KOPT-K1 (cell line): ENCODE data around the gene G6PC3.
"Not testable (repeated sequence)": the region's sequence is repeated elsewhere in the genome, so short reads cannot be mapped to it uniquely, and the experiment has no call there.

Source experiments
- H3K27ac ChIP-seq: fragments of 200-600 bp; sonication (generic); 2 replicates; pipeline ENCODE4 v1.5.1; 2016; ENCODE audit warnings: antibody characterized with exemption, mild to moderate bottlenecking, low read depth, low read length; ENCODE audit not compliant: poor library complexity, severe bottlenecking
- H3K36me3 ChIP-seq: fragments of 200-600 bp; sonication (generic); 2 replicates; pipeline ENCODE4 v1.5.1; 2017; ENCODE audit warnings: antibody characterized with exemption, mild to moderate bottlenecking, low read length, moderate library complexity; ENCODE audit not compliant: insufficient read depth
- H3K9me3 ChIP-seq: fragments of 200-600 bp; sonication (generic); 2 replicates; pipeline ENCODE4 v1.5.1; 2017; ENCODE audit warnings: antibody characterized with exemption, low read length, mild to moderate bottlenecking; ENCODE audit not compliant: insufficient read depth, poor library complexity, severe bottlenecking

Gene G6PC3

DNA sequence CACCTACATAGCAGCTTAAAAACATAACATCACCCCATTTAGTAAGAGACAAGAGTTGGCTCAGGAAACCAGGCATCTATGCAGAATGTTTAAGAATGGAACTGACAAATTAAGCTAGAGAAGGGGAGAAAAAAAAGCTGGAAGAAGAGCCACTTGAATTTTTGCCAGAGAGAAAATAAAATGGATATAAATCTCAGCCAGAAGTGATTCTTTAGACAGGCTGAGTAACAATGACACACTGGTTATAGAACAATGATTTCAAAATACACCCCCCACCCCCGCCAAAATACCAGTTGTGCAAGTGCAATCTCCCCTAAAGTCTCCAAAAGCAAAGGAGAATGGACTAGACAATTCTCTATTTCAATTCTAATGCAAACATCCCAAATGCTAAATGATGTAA lies 26.5 kb upstream of the G6PC3 start:
- no peaks in the 10 kb centered on the region for H3K9me3 ChIP-seq
- H3K36me3 ChIP-seq, result peaks cover 67% of the 10 kb centered on the region
- H3K27ac ChIP-seq, result no peak overlapping the region

DNA sequence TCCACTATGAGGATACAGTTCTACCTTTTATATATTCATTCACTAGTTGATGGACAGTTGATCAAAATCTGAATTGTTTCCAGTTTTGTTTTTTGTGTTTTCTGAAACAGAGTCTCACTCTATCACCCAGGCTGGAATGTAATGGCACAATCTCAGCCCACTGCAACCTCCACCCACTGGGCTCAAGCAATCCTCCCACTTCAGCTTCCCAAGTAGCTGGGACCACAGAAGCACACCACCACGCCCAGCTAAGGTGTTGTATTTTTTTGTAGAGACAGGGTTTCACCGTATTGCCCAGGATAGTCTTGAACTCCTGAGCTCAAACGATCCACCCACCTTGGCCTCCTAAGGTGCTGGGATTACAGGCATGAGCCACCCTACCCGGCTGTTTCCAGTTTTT lies 25.0 kb upstream of the G6PC3 start:
- no peak overlapping the region for H3K27ac ChIP-seq
- no peaks in the 10 kb centered on the region for H3K9me3 ChIP-seq
- peaks cover 68% of the 10 kb centered on the region for H3K36me3 ChIP-seq

DNA sequence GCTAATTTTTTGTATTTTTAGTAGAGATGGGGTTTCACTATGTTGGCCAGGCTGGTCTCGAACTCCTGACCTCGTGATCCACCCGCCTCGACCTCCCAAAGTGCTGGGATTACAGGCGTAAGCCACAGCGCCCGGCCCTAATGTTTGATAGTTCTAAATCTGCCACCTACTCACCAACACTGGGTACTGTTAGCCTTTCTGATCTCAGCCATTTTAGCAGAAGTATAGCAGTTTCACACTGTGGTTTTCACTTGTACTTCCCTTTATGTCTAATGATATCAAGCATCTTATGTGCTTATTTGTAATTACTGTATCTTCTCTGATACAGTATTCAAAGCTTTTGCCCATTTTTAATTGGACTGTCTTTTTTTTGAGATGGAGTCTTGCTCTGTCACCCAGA lies 23.6 kb upstream of the G6PC3 start:
- H3K27ac ChIP-seq, H3K9me3 ChIP-seq: not testable (repeated sequence)
- peaks cover 76% of the 10 kb centered on the region for H3K36me3 ChIP-seq

DNA sequence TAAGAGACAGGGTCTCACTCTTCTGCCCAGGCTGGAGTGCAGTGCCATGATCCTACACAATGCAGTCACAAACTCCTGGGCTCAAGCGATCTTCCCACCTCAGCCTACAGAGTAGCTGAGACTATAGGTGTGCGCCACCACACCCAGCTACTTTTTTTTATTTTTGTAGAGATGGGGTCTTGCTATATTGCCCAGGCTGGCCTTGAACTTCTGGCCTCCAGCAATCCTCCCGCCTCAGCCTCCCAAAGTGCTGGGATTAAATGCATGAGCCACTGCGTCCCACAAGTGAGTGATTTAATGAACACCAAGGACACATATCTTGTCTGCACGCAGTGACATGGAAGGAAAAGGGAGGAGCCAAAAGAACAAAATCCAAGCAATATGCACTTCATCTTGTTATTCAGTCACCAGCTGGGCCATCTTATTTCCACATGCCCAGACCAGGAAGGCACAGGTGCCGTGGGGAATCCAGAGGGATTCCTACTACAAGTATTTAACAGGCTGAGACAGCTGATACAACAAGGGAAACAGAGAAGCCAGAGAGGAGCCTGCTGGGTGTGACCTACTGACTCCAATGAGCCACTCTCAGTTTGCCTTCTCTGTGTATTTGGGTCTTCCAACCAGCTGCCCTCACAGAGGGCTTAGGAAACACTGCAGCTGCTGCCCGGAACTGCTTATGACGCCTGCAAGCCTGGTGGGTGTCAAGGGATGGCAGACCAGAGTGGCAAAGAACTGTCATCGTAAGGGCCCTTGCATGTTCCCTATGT lies 21.1 kb upstream of the G6PC3 start:
- H3K27ac ChIP-seq, result no peak overlapping the region
- H3K36me3 ChIP-seq, result peaks cover 83% of the 10 kb centered on the region
- H3K9me3 ChIP-seq, result no peaks in the 10 kb centered on the region

DNA sequence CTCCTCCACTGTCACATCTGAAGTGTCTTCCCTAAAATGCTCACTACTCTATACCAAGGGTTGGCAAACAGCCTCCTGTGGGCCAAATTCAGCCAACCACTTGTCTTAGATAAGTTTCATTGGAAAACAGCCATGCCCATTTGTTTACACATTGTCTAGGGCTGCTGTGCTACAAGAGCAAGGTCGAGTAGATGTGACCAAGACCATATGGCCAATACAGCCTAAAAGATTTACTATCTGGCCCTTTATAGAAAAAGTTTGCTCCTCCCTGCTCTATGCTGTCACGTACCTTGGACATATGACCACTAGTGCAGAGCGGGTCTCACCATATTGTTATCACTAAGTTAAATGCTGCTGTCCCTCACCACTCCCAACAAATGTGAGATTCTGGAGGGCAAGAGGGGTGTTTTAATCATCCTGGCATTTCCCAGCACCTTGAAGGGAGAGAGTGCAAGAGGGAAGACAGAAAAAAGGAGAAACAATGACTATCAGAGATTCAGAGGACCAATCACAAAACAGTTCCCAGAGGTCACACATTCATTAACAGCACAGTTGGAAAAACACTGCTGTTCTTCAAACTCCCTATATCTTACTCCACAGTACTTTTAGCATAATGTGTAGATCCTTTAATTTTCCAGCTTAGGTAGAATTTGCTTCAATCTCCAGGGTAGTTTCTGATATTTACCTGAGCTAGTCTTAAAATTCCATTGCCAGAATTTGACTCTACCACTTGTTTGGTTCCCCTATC lies 17.2 kb upstream of the G6PC3 start:
- no peak overlapping the region for H3K27ac ChIP-seq
- H3K9me3 ChIP-seq, result no peaks in the 10 kb centered on the region
- H3K36me3 ChIP-seq, result peaks cover 93% of the 10 kb centered on the region

DNA sequence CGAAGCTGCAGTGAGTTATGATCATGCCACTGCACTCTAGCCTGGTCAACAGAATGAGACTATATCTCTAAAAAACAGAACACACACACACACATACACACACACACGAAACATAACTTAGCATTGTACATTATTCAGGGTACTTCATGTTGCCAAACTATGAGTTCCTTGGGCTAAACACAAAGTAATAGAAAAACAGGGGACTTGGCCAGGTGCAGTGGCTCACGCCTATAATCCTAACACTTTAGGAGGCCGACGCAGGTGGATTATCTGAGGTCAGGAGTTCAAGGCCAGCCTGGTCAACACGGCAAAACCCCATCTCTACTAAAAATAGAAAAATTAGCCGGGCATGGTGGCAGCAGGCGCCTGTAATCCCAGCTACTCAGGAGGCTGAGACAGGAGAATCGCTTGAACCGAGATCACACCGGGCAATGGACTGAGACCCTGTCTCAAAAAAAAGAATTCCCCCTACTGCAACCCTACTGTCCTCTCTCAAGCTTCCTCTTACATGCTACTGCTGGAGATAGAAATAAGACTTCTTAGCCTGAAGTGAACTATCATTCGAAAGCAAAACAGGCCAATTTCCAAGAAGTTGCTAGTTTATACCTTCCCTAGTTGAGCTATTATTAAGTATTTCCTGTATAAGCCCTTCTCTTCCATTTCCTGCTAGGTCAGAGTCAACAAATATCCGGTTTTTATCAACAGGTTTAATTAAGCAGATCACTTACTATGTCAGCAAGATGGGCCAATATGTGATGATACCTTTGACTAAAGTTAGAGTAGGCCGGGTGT lies 11.2 kb upstream of the G6PC3 start:
- no peaks in the 10 kb centered on the region for H3K9me3 ChIP-seq
- peaks cover 94% of the 10 kb centered on the region for H3K36me3 ChIP-seq
- H3K27ac ChIP-seq, result no peak overlapping the region

DNA sequence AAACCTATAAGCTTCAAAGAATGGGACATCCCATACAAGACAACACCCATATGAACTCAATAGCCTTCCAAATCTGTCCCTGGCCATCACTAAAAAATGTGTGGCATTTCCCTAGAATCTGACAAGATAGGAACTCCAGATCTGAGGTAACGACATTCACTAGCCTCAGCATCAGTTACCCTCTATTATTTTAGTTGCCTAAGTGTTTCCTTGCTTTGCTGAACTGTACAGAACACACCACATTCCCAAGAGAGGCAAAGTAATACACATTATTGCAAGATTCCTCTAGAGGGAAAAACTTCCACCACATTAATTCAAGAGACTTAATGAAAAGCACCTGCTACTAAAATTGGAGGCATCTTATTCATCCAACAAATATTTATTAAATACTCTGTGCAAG lies 9.1 kb upstream of the G6PC3 start:
- Histone ChIP-seq H3K9me3 (no peaks in the 10 kb centered on the region), H3K27ac (no peak overlapping the region), H3K36me3 (peaks cover 77% of the 10 kb centered on the region)

DNA sequence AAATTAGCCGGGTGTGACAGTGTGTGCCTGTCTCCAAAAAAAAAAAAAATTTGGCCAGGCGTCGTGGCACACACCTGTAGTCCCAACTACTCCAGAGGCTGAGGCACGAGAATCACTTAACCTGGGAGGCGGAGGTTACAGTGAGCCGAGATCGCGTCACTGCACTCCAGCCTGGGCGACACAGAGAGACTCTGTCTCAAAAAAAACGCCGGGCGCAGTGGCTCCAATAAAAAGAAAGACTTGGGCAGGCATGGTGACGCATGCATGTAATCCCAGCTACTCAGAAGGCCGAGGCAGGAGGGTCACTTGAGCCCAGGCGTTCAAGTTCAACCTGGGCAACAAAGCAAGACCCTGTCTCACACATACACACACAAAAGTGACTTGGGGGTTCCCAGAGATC lies 7.7 kb upstream of the G6PC3 start:
- H3K36me3 ChIP-seq, result peaks cover 63% of the 10 kb centered on the region
- H3K27ac ChIP-seq, result no peak overlapping the region

DNA sequence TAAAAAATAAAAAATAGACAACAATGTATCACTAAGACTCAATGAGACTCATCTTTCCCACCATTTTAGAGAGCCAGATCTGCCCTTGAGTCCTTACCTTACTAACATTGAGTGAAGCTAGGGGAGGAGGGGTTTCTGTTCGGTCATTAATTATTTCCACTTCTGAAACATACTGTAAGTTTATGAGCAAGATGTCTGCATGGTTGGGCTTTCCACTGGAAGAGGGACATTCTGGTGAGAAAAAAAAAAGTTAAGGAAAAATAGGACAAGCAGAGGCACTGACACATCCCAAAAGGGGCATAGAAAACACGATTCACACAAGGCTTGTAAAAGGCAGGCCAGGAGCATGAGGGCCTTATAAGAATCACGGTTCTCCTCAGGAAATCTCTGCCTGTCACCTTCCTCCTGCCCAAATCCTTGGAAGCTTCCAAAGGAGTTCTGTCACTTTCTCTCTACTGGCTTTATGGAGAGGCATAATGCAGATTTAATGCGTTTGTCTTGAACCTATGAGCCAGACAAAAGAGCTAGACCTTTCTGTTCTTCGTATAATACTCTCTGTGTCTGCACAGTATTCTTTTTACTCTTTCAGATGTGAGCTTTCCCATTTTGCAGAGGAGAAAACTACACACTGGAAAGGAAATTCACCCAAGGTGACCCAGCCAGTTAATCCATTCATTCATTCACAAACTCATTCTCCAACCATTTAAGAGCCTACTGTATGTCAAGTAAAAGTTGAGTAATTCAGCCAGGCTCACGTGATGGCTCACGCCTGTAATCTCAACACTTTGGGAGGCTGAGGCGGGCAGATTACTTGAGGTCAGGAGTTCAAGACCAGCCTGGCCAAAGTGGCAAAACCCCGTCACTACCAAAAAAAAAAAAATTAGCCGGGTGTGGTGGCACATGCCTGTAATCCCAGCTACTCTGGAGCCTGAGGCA lies 6.6 kb upstream of the G6PC3 start:
- H3K36me3 ChIP-seq, result peaks cover 54% of the 10 kb centered on the region
- H3K27ac ChIP-seq, result no peak overlapping the region
- no peaks in the 10 kb centered on the region for H3K9me3 ChIP-seq

More for the DNA sequence above, 7.7 kb upstream of the G6PC3 start:
- H3K9me3 ChIP-seq, result no peaks in the 10 kb centered on the region

DNA sequence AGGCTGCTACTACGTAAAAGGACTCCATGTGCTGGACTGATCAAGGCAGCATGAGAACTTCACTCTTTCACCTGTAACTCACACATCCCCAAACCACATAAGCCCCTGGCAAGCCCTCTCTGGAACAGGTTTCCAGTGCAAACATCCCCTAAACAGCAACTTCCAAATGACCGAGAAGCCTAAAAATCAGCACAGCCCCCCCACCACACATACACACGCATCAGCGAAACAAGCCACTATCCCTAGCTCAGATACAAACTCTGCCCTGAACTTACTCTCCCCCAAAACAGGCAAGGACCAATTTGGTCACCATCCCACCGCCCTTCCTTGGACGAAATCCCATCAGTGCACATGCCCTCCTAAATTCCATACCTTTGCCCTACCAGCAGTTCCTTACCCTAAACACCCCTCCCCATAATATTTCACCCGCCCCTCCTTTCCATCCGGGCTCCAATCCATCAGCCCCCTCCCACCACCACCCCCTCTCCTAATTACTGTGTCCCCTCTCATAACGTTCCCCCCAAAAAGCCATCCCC lies 4.8 kb upstream of the G6PC3 start:
- Histone ChIP-seq H3K27ac (peak overlapping the region; percentile 78), H3K9me3 (no peaks in the 10 kb centered on the region), H3K36me3 (peaks cover 37% of the 10 kb centered on the region)

DNA sequence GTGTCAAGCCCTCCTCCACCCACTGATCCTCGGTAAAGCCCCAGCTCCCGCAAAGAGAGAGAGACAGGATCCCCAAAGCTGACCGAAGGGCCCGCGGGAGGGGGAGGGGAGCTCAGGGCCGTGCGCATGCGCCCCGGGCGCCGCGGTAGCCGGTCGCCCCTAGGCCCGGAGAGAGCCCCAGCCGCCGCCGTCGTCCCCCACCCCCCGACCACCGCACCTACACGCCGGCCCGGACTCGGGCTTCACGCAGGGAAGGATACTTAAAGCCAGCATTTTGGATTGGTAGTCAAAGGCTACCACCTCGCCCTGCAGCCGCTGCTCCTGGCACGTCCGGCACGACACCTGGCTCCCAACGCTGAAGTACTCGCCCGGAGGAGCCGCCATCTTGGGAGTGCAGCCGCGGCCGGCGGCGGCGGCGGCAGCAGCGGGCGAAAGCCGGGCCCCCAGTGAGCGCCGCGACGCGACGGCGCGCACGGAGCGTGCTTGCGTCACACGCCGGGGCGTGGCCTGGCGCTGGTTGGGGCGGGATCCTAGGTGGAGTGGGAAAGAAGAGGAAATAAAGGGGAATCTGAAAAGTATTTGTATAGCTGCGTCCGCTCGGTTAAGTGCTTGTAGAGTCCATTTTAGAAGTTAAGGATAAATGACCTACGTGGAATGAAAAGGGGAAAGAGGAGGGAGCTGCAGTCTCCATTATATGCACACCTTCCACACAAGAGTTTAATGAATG lies 4.2 kb upstream of the G6PC3 start, which contains the start of gene LSM12:
LSM12 (minus strand) TSS at position 468 of the 727 bp plus-strand sequence; CDS start at position 384, 84 bp downstream.
- Histone ChIP-seq H3K36me3 (peaks cover 31% of the 10 kb centered on the region), H3K27ac (peak within 1 kb of the TSS; percentile 78), H3K9me3 (no peaks in the 10 kb centered on the region)

DNA sequence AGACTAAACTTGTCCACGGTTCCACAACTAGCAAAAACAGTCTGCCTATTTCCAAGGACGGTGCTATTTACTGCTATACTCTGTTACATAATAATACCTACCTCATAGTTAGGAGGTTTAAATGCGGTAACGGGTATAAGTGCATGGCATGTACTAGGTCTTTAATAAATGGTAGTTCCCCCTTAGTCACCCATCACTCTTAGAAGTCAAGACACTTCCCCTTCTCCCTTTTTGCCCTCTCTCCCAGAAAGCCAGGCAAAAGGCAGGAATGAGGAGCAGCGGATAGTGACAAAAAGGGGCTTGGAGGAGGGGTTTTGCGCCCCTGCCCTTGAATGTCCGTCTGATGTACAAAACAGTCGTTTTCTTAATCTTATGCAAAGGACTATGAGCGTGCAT lies 3.0 kb upstream of the G6PC3 start:
- H3K9me3 ChIP-seq, result no peaks in the 10 kb centered on the region
- H3K27ac ChIP-seq, result no peak overlapping the region
- peaks cover 19% of the 10 kb centered on the region for H3K36me3 ChIP-seq

DNA sequence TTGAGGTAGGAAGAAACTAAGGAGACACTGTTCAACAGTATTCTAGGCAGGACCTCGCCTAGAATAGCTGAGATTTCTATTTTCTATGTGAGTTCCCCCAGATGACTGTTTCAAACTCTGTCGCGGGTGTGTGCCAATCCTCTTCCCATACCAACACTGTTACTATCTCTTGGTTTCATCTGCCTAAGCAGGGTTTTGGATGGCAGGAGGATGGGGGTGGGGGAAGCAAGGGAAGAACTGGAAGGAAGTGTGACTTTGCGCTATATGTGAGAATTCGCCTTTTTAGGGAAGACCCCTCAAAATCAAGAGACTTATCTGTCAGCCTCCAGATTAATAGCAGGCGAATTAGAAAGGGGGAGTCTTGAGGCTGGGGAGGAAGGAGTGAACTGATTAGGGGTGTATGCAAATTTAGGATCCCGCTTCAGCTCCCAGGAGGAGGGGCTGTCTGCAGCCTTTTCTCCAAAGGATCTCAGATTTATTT lies 521 bp upstream of the G6PC3 start:
- Histone ChIP-seq H3K9me3 (no peaks in the 10 kb centered on the region), H3K36me3 (no peaks in the 10 kb centered on the region), H3K27ac (peak overlapping the region; percentile 55)

DNA sequence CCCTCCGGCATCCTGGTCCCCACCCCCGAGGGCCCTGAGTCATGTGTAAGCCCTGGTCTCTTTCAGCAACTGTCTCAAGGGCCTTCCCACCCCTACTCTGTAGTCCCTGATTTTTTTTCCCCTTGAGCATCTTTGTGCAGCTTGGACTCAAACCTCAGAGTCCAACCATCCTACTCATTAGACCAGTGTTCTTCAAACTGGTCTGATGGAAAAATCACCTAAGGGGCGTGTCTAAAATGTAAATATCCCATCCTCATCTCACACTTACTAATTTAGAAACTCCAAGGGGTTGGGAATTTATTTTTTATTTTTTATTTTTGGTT lies 624 bp downstream of the G6PC3 start:
- no peaks in the 10 kb centered on the region for H3K9me3 ChIP-seq
- peak overlapping the region; percentile 55 for H3K27ac ChIP-seq

More for the DNA sequence above, 624 bp downstream of the G6PC3 start:
- H3K36me3 ChIP-seq, result no peaks in the 10 kb centered on the region
